H9 (cell line): Measurements from ENCODE around the gene ZNF878. TPM values are rescaled to one million over a fixed set of nuclear protein-coding genes. Genes with fewer than 3 reads are reported as not detected.

ENCODE experiments used
- DNase-seq: peaks from one replicate; pipeline ENCODE4 v3.0.0-alpha.2; 2017
- H2AFZ ChIP-seq: one replicate; pipeline ENCODE4 v1.6.1; 2013; ENCODE audit warnings: mild to moderate bottlenecking, low read length, control low read depth, moderate library complexity
- H2AK5ac ChIP-seq: 2 replicates; pipeline ENCODE4 v1.6.1; 2013; ENCODE audit warnings: low read length, control low read depth, mixed read lengths; ENCODE audit not compliant: insufficient read length
- H2BK120ac ChIP-seq: one replicate; pipeline ENCODE4 v1.6.1; 2013; ENCODE audit warnings: low read depth, mild to moderate bottlenecking, low read length, control low read depth, inconsistent platforms; ENCODE audit not compliant: poor library complexity, severe bottlenecking
- H2BK12ac ChIP-seq: 2 replicates; pipeline ENCODE4 v1.6.1; 2013; ENCODE audit warnings: low read length, control low read depth, mixed read lengths, low read depth; ENCODE audit not compliant: insufficient read length
- H2BK15ac ChIP-seq: 2 replicates; pipeline ENCODE4 v1.6.1; 2013; ENCODE audit warnings: low read depth, low read length, control low read depth
- H2BK20ac ChIP-seq: one replicate; pipeline ENCODE4 v1.6.1; 2013; ENCODE audit warnings: low read depth, mild to moderate bottlenecking, low read length, control low read depth, inconsistent platforms; ENCODE audit not compliant: poor library complexity, severe bottlenecking
- H2BK5ac ChIP-seq: 2 replicates; pipeline ENCODE4 v1.6.1; 2013; ENCODE audit warnings: low read length, control low read depth, mixed read lengths; ENCODE audit not compliant: insufficient read length
- H3K14ac ChIP-seq: 2 replicates; pipeline ENCODE4 v1.6.1; 2013; ENCODE audit warnings: low read length, control low read depth; ENCODE audit not compliant: insufficient read depth
- H3K18ac ChIP-seq: 2 replicates; pipeline ENCODE4 v1.6.1; 2013; ENCODE audit warnings: low read depth, mild to moderate bottlenecking, mixed read lengths, low read length, control low read depth; ENCODE audit not compliant: insufficient read length
- H3K23ac ChIP-seq: 2 replicates; pipeline ENCODE4 v1.6.1; 2013; ENCODE audit warnings: low read length, control low read depth, mixed read lengths, low read depth; ENCODE audit not compliant: insufficient read length
- H3K23me2 ChIP-seq: 2 replicates; pipeline ENCODE4 v1.6.1; 2013; ENCODE audit warnings: low read depth, mild to moderate bottlenecking, mixed read lengths, low read length, control low read depth; ENCODE audit not compliant: insufficient read length, poor library complexity, severe bottlenecking
- H3K27ac ChIP-seq: 2 replicates; pipeline ENCODE4 v1.5.1; 2013; ENCODE audit warnings: low read length, control low read depth, mixed read lengths, low read depth; ENCODE audit not compliant: insufficient read length
- H3K27me3 ChIP-seq: 2 replicates; pipeline ENCODE4 v1.6.1; 2013; ENCODE audit warnings: low read length, control low read depth, inconsistent platforms; ENCODE audit not compliant: insufficient read depth
- H3K4ac ChIP-seq: 2 replicates; pipeline ENCODE4 v1.6.1; 2013; ENCODE audit warnings: low read depth, mild to moderate bottlenecking, control low read depth, inconsistent platforms, low read length, moderate library complexity
- H3K4me1 ChIP-seq: 2 replicates; pipeline ENCODE4 v1.6.1; 2013; ENCODE audit warnings: low read length, control low read depth, inconsistent platforms; ENCODE audit not compliant: insufficient read depth
- H3K4me2 ChIP-seq: 2 replicates; pipeline ENCODE4 v1.6.1; 2013; ENCODE audit warnings: low read length, control low read depth, mixed read lengths; ENCODE audit not compliant: insufficient read length, insufficient read depth
- H3K56ac ChIP-seq: 2 replicates; pipeline ENCODE4 v1.6.1; 2013; ENCODE audit warnings: low read depth, mild to moderate bottlenecking, mixed read lengths, low read length, control low read depth; ENCODE audit not compliant: insufficient read length
- H3K79me1 ChIP-seq: 2 replicates; pipeline ENCODE4 v1.6.1; 2013; ENCODE audit warnings: low read depth, mild to moderate bottlenecking, moderate library complexity, low read length, control low read depth, inconsistent platforms; ENCODE audit not compliant: insufficient read depth, poor library complexity, severe bottlenecking
- H3K79me2 ChIP-seq: 2 replicates; pipeline ENCODE4 v1.6.1; 2013; ENCODE audit warnings: low read length, control low read depth, inconsistent platforms; ENCODE audit not compliant: insufficient read depth
- H3K9ac ChIP-seq: 2 replicates; pipeline ENCODE4 v1.6.1; 2013; ENCODE audit warnings: low read length, control low read depth, mixed read lengths; ENCODE audit not compliant: insufficient read length; ENCODE audit errors: extremely low read depth
- H3K9me3 ChIP-seq: one replicate; pipeline ENCODE4 v1.6.1; 2013; ENCODE audit warnings: low read depth, low read length, inconsistent platforms; ENCODE audit not compliant: control insufficient read depth
- H3T11ph ChIP-seq: one replicate; pipeline ENCODE4 v1.6.1; 2013; ENCODE audit warnings: mild to moderate bottlenecking, low read length, control low read depth, inconsistent platforms
- H4K20me1 ChIP-seq: one replicate; pipeline ENCODE4 v1.6.1; 2013; ENCODE audit not compliant: control insufficient read depth, insufficient read length, insufficient read depth
- H4K5ac ChIP-seq: 2 replicates; pipeline ENCODE4 v1.6.1; 2013; ENCODE audit warnings: low read depth, mild to moderate bottlenecking, mixed read lengths, low read length, control low read depth; ENCODE audit not compliant: insufficient read length
- H4K8ac ChIP-seq: replicated peaks from 2 replicates; pipeline ENCODE4 v1.6.1; 2013; ENCODE audit warnings: low read length, control low read depth, mixed read lengths, low read depth; ENCODE audit not compliant: insufficient read length
- H4K91ac ChIP-seq: 2 replicates; pipeline ENCODE4 v1.6.1; 2013; ENCODE audit warnings: low read depth, mild to moderate bottlenecking, moderate library complexity, mixed read lengths, low read length, control low read depth; ENCODE audit not compliant: insufficient read length
- H3K27ac Mint-ChIP-seq, 3 experiments: 2 replicates in 2 of 3; 3 replicates in 1 of 3; pipeline ENCODE4 v1.8.0; 2020 to 2021; ENCODE audit warnings: mixed read lengths in 3 of 3, mild to moderate bottlenecking in 1 of 3, moderate library complexity in 1 of 3
- H3K27me3 Mint-ChIP-seq: 2 replicates; pipeline ENCODE4 v1.8.0; 2021; ENCODE audit warnings: low read depth, mild to moderate bottlenecking, moderate library complexity, mixed read lengths
- H3K36me3 Mint-ChIP-seq, 3 experiments: 2 replicates in 2 of 3; 3 replicates in 1 of 3; pipeline ENCODE4 v1.8.0; 2020 to 2021; ENCODE audit warnings: low read depth in 3 of 3, mixed read lengths in 3 of 3; ENCODE audit not compliant: insufficient read depth in 1 of 3
- H3K4me1 Mint-ChIP-seq, 2 experiments: 2 replicates each; pipeline ENCODE4 v1.8.0; 2020; ENCODE audit warnings: mixed read lengths in 2 of 2
- H3K4me3 Mint-ChIP-seq, 2 experiments: 2 replicates in 1 of 2; 3 replicates in 1 of 2; pipeline ENCODE4 v1.8.0; 2020 to 2021; ENCODE audit warnings: mild to moderate bottlenecking in 2 of 2, mixed read lengths in 2 of 2, moderate library complexity in 1 of 2
- H3K9me3 Mint-ChIP-seq, 2 experiments: 2 replicates in 1 of 2; 3 replicates in 1 of 2; pipeline ENCODE4 v1.8.0; 2020; ENCODE audit warnings: mild to moderate bottlenecking in 2 of 2, mixed read lengths in 2 of 2, moderate library complexity in 1 of 2
- WGBS: extraction: QIAGEN DNeasy Blood & Tissue Kit; methylation state at CpG from one replicate; pipeline ENCODE4 v1.1.7; 2013; ENCODE audit warnings: missing lambda C conversion rate, low lambda C conversion rate, mixed read lengths; ENCODE audit not compliant: insufficient read length; ENCODE audit errors: extremely low coverage; 5-methylcytosine and 5-hydroxymethylcytosine counted together
- total RNA-seq: library from RNA; stranded (reverse); gene quantifications from 2 replicates; pipeline ENCODE4 v1.2.1, GENCODE V29; 2021
- TF ChIP-seq, protein P1 (sequence below): fragments of 200-600 bp; sonication (generic); conservative IDR thresholded peaks from 3 replicates; pipeline ENCODE4 v1.8.0; 2021; ENCODE audit warnings: antibody characterized with exemption, mild to moderate bottlenecking

Gene ZNF878
- total RNA-seq, 1 experiment from 2014 or later = 5.4 TPM

DNA sequence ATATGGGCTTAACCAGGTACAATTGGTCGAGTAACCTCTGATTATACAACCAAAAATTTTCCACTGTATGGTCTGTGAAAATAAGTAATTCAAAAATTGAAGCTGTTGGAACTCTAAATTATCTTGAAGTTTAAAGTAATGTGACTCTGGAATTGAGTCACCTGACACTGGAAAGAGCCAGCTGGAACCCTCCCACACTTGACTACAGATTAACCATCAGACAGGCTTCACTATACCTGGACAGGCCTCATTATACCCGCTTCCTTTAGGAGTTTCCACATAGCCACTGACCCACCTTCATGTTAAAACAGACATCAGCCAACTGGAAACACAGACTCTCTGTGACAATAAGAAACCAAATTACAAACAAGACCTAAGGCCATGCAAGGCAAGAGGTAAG lies 18.6 kb downstream of the ZNF878 start:
- Histone ChIP-seq H4K91ac (no peak overlapping the region), H4K20me1 (no peaks in the 10 kb centered on the region), H2AK5ac (no peak overlapping the region), H3K14ac (no peak overlapping the region), H2BK20ac (no peak overlapping the region), H3K23ac (no peak overlapping the region), H2BK15ac (no peak overlapping the region), H3K56ac (no peak overlapping the region), H3K4me2 (no peak overlapping the region), H3K9me3 (peaks cover 9% of the 10 kb centered on the region), H3K79me2 (no peaks in the 10 kb centered on the region), H2BK120ac (no peak overlapping the region), H3K79me1 (no peaks in the 10 kb centered on the region), H3K23me2 (peaks cover 5% of the 10 kb centered on the region), H3T11ph (no peak overlapping the region), H2BK12ac (no peak overlapping the region), H4K8ac (no peak overlapping the region), H3K4ac (no peak overlapping the region), H3K4me1 (no peaks in the 10 kb centered on the region; the same call in 1 of the 2 replicates), H2AFZ (no peak overlapping the region), H3K18ac (no peak overlapping the region), H3K9ac (no peak overlapping the region), H3K27me3 (no peaks in the 10 kb centered on the region; the same call in 1 of the 2 replicates), H2BK5ac (no peak overlapping the region), H4K5ac (no peak overlapping the region), H3K27ac (no peak overlapping the region)
- whole genome bisulfite sequencing = no CpG with 5 or more reads among the region's 2 CpGs
- peaks cover 11 to 13% of the 10 kb centered on the region in 2 experiments; a peak in 4 of 5 replicates for H3K9me3 Mint-ChIP-seq
- H3K4me1 Mint-ChIP-seq = peaks cover 11 to 21% of the 10 kb centered on the region in 2 experiments
- peak overlapping the region; percentile 66 to 78 for H3K4me3 Mint-ChIP-seq
- H3K27me3 Mint-ChIP-seq = peaks cover 37% of the 10 kb centered on the region
- peaks cover 5 to 27% (median 25%) of the 10 kb centered on the region in 3 experiments; a peak in 6 of 7 replicates for H3K36me3 Mint-ChIP-seq
- H3K27ac Mint-ChIP-seq = no peak overlapping the region
- DNase-seq = no peak
- TF ChIP-seq, protein P1, sequence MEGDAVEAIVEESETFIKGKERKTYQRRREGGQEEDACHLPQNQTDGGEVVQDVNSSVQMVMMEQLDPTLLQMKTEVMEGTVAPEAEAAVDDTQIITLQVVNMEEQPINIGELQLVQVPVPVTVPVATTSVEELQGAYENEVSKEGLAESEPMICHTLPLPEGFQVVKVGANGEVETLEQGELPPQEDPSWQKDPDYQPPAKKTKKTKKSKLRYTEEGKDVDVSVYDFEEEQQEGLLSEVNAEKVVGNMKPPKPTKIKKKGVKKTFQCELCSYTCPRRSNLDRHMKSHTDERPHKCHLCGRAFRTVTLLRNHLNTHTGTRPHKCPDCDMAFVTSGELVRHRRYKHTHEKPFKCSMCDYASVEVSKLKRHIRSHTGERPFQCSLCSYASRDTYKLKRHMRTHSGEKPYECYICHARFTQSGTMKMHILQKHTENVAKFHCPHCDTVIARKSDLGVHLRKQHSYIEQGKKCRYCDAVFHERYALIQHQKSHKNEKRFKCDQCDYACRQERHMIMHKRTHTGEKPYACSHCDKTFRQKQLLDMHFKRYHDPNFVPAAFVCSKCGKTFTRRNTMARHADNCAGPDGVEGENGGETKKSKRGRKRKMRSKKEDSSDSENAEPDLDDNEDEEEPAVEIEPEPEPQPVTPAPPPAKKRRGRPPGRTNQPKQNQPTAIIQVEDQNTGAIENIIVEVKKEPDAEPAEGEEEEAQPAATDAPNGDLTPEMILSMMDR = no peak
